SK-N-MC (cell line): ENCODE results near the gene DNAH14.

Experiments
- EZH2 ChIP-seq: fragments of 200-600 bp; sonication (generic); IDR thresholded peaks from one replicate; pipeline ENCODE4 v1.6.1; 2017; ENCODE audit warnings: antibody characterized with exemption
- FOXP2 ChIP-seq: optimal IDR thresholded peaks from 2 replicates; pipeline ENCODE3; 2011; ENCODE audit warnings: mild to moderate bottlenecking, moderate library complexity; ENCODE audit not compliant: insufficient read depth; ENCODE audit errors: extremely low read length, control extremely low read depth
- POLR2AphosphoS5 ChIP-seq: IDR thresholded peaks from 2 replicates; pipeline ENCODE4 v1.6.1; 2012; ENCODE audit warnings: mild to moderate bottlenecking, low read depth, low read length, borderline replicate concordance

DNA sequence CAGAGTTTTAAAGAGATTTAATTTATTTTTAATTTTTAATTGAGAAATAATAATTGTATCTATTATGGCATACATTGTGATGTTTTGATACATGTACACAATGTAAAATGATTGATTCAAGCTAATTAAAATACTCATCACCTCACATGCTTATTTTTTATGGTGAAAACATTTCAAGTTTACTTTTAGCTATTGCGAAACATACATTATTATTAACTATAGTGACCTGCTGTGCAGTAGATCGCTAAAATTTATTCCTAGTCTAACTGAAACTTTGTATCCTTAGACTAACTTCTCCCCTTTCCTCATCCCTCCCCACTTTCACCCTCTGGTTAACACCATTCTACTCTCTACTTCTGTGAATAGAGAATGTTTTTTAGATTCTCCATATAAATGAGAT is 191.6 kb downstream of the DNAH14 start:
- no peak for TF ChIP-seq EZH2
- no peak for TF ChIP-seq POLR2AphosphoS5
- TF ChIP-seq FOXP2: no peak
